ENCODE data around the gene PTGR3.

The PTGR3 gene

GRCh38 chr18:75214332-75214690, 5.4 kb upstream of the PTGR3 start:
- CTCF ChIA-PET: no interaction called here

GRCh38 chr18:75213611-75214331, 4.8 kb upstream of the PTGR3 start:
- CTCF ChIA-PET: interaction anchor here (0.6 to 1.3 kb wide), 2 partner anchors 11 to 351 kb away, joined by 3 read pairs; no protein-coding TSS in a partner anchor
- no peak for DNase-seq (ENCODE audit: low read depth, low spot score)

More at GRCh38 chr18:75214332-75214690, 5.4 kb upstream of the PTGR3 start:
- no peak for DNase-seq (ENCODE audit: low read depth, low spot score)
- no peak overlapping the region for H3K4me3 ChIP-seq (ENCODE audit: low read depth, low read length)
- no peak for TF ChIP-seq CTCF (IDR thresholded peaks at IDR 0.05; ENCODE audit: insufficient read depth, low read length, missing control alignments)
- POLR2A ChIA-PET: no interaction called here

GRCh38 chr18:75212751-75213090, 3.8 kb upstream of the PTGR3 start:
- CTCF ChIA-PET: interaction anchor here (0.6 to 1.3 kb wide), 3 partner anchors 9 to 352 kb away, joined by 3 read pairs; no protein-coding TSS in a partner anchor
- no peak for TF ChIP-seq CTCF (IDR thresholded peaks at IDR 0.05; ENCODE audit: insufficient read depth, low read length, missing control alignments)
- POLR2A ChIA-PET: no interaction called here
- H3K4me3 ChIP-seq (ENCODE audit: low read depth, low read length): peak overlapping the region; percentile 83
- DNase-seq (ENCODE audit: low read depth, low spot score): no peak

More at GRCh38 chr18:75213611-75214331, 4.8 kb upstream of the PTGR3 start:
- H3K4me3 ChIP-seq (ENCODE audit: low read depth, low read length): no peak overlapping the region
- POLR2A ChIA-PET: no interaction called here
- TF ChIP-seq CTCF (IDR thresholded peaks at IDR 0.05; ENCODE audit: insufficient read depth, low read length, missing control alignments): no peak

- DNase-seq (ENCODE audit: low read depth, low spot score): no peak
- POLR2A ChIA-PET: no interaction called here
Measured at GRCh38 chr18:75211953-75212750, 3.2 kb upstream of the PTGR3 start.

GRCh38 chr18:75211626-75211952, 2.6 kb upstream of the PTGR3 start:
- POLR2A ChIA-PET: no interaction called here
- no peak for DNase-seq (ENCODE audit: low read depth, low spot score)
- H3K4me3 ChIP-seq (ENCODE audit: low read depth, low read length): peak overlapping the region; percentile 83
- CTCF ChIA-PET: no interaction called here
- TF ChIP-seq CTCF (IDR thresholded peaks at IDR 0.05; ENCODE audit: insufficient read depth, low read length, missing control alignments): no peak

More at GRCh38 chr18:75211953-75212750, 3.2 kb upstream of the PTGR3 start:
- CTCF ChIA-PET: interaction anchor here (0.9 to 1.3 kb wide), 2 partner anchors 9 to 12 kb away, joined by 3 read pairs; no protein-coding TSS in a partner anchor
- H3K4me3 ChIP-seq (ENCODE audit: low read depth, low read length): peak overlapping the region; percentile 83
- TF ChIP-seq CTCF (IDR thresholded peaks at IDR 0.05; ENCODE audit: insufficient read depth, low read length, missing control alignments): no peak

GRCh38 chr18:75211002-75211621, 2.2 kb upstream of the PTGR3 start:
- no peak for TF ChIP-seq CTCF (IDR thresholded peaks at IDR 0.05; ENCODE audit: insufficient read depth, low read length, missing control alignments)
- ChIA-PET CTCF (interaction anchor here (1.1 kb wide), 1 partner anchor 268 kb away, joined by 4 read pairs; no protein-coding TSS in a partner anchor), POLR2A (no interaction called here)
- no peak for DNase-seq (ENCODE audit: low read depth, low spot score)
- H3K4me3 ChIP-seq (ENCODE audit: low read depth, low read length): peak overlapping the region; percentile 83
